Measurements from ENCODE around the gene SNPH.
A peak's percentile ranks its signal among the peaks of the same experiment; 100 is the strongest.

SNPH gene

DNA sequence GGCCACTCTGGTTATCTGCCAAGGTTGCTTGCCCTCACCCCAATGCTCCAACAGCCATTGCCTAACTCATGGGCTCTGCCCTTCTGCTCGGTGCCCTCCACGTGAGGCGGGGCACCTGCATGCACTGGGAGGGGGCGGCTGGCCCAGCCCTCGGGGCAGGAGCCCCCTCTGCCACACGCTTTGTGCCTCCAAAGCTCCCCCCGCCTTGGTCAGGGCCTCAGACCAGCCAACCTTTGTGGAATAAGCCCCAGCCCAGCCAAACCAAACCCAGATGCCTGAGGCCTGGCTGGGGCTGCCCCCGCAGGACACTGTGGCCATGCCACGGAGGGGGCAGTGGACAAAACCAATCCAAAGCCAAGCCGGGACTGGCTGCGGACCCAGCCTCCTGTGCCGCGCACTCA lies 41.5 kb downstream of the SNPH start:
- no peak for DNase-seq

DNA sequence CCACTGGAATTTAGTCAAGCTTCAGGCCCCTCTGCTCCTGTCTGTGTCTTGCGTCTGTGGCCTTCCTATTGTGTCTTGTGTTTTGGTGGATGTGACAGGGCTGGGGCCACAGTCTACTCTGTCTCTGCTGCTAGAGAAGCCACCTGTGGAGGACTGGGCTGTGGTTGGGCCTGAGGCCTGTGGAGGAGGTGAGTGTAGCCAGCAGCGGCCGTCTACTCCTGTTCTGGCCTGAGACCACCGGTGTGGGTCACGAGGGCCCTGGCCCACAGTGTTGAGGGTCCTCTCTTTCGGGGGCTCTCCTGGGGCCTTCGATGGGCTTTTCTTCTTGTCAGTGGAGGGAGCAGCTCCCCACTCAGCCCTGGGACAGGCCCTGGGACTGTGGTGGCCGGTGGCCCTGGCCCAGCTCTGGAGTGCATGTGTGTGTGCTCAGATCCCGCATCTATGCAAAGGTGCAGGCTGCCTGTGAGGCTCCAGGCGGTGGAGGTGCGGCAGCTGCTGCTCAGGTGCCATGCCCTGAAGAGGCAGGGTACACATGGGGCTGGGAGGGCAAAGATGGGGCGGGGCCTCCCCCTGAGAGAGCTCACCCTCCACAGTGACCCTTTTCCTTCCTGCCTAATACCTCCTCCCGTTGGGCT lies 42.1 kb downstream of the SNPH start:
- DNase-seq, result peak; percentile 26

DNA sequence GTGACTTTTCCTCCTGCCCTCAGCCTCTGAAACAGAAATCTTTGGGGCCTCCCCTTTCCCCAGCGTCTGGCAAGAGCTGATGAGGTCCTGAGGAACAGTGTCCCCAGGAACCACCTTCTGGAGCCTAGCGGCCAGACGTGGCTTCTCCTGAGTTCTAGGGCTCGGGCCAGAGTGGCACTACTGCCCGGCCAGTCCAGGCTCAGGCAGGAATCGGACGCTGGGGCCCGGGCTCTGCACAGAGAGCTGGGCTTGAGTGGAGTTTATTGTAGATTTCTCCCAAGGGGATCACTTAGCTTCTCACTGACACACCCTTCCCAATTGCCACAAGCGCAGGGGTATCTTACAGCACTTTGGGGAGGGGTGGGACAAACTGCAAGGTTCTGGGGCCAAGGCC lies 42.6 kb downstream of the SNPH start:
- no peak for DNase-seq

DNA sequence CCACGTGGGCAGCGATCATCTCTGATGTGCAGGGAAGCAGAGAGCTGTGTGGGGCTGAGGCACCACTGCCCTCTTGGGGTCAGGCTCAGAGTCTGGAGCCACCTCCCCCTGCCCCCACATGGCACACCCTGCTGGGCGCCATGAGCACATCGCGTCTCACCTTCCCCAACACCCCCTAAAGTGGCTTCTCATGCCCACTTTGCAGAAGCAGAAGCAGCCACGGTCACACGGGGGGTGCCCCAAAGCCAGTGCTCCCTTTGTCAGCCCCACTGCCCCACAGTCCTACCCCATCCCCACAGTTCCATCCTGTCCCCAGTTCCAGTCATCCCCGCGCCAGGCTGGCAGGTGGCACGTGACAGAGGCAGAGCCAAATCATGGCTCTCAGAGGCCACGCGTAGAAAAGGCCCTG lies 43.3 kb downstream of the SNPH start:
- DNase-seq, result no peak

DNA sequence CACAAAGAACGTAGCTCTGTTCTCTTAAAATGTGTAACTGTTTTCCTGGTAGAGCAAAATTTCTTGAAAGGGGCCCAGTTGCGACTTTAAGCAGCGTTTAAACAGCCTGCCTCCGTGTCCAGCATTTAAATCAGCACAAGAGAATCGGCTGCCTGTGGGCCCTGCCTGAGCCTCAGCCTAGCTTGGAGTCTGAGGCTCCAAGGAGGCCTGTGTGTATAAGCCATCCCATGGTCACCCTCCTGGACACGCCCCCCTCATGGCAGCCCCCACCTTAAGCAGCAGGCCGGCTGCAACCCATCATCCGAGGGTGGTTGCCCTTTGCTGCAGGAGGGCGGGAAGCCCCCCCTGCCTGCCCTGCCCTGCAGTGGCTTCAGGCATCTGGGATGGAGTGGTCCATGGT lies 44.0 kb downstream of the SNPH start:
- DNase-seq, result no peak

DNA sequence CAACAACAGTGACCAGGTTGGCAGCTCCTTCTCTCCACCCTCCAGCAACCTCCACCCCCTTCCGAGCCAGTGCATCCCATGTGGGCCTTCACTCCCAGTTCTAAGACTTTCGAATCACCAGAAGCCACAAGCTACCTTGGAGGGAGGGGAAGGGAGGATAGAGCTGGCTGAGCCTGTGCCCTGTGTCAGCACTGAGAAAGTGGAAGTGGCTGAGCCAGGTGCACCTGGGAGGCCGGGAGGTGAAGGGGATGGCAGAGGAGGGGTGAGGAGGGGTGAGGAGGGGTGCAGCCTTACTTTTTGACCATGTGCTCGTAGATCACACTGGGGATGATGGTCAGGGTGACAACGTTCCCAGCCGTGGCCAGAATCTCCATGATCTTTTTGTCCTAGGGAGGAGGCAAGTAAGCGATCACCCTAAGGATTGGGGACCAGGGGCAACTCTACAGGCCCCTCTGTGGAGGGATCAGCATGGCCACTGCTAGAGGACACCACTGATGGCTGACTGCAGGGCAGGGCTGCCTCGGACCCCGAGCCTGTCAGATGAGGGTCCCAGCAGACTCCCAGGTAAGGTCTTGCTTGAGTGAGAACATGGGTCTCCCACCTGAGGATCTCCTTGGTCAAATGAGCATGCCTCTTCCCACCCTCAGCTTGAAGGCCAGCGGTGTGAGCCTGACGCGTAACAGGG lies 44.6 kb downstream of the SNPH start:
- no peak for DNase-seq

DNA sequence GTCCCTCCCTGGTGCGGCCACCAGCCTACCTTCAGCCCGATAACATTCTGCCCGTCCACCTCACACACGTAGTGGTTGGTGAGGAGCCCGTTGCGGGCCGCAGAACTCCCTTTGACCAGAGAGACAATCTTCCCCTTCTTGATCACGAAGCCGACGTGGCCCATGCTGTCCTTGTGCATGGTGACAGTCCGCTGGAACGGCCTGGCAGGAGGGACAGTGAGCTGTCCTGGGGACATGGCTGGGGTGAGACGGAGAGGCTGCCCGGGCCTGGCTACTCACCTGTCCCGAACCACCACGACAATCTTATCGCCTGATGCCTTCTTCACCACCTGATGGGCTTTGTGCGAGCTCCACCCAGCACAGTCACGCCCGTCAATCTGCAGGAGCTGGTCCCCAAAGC lies 46.2 kb downstream of the SNPH start:
- DNase-seq, result no peak

DNA sequence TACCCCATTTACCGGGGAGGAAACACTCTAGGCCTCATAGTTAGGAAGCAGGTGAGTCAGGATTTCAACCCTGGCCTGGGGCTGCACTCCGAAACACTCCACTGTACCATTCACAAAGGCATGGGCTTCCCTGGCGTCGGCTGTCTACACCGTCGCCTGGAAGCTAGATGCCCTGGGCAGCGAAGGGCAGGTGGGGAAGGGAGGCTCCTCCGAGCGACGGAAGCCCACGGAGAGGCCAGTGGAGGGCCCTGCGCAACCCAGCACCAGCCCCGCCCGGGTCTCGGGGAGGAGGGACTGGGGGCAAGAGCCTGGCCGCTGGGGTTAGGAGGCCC lies 46.8 kb downstream of the SNPH start:
- DNase-seq, result no peak

DNA sequence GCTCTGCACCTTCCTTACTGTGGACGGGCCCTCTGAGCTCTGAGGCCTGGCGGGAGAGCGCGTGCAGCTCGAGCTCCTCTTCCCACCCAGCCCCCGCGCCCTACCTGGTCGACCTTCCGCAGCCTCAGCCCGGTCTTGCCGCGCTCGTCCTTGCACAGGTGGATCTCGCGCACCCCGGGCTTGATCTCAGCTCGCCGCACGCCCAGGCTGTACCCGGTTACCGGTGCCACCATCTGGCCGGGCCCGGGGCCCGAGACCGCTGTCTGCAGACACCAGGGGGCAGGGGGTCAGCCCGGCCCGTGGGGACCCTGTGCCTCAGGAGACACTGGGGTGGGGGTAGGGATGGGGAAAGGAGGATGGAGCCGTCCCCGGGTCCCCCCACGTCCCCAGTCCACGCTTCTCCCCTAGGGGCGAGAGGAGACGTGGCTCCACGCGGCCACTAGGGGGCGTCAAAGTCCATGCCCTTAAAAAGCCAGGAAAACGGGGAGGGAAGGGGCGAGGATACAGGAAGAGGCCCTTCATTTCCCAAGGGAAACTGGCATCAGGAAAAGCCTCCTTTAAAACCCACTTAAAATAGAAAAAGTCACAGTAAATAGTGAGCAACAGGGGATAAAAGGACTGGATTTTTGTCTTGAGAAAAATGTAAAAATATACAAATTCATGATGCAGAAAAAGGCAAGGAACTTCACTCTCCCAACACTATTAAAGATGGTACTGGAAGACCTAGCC lies 47.3 kb downstream of the SNPH start:
- peak; percentile 48 for DNase-seq

DNA sequence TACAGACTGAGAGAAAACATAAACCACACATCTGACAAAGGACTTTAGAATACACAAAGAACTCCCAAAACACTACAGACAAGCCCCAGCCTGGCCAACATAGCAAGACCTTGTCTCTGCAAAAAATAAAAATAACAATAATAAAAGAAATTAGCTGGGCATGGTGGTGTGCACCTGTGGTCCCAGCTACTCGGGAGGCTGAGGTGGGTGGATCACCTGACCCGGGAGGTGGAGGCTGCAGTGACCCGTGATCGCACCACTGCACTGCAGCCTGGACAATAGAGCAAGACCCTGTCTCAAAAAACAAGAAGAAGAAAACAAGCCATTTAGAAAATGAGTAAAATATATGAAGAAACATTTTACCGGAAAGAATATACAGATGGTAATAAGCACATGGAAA lies 49.7 kb downstream of the SNPH start:
- DNase-seq, result no peak

DNA sequence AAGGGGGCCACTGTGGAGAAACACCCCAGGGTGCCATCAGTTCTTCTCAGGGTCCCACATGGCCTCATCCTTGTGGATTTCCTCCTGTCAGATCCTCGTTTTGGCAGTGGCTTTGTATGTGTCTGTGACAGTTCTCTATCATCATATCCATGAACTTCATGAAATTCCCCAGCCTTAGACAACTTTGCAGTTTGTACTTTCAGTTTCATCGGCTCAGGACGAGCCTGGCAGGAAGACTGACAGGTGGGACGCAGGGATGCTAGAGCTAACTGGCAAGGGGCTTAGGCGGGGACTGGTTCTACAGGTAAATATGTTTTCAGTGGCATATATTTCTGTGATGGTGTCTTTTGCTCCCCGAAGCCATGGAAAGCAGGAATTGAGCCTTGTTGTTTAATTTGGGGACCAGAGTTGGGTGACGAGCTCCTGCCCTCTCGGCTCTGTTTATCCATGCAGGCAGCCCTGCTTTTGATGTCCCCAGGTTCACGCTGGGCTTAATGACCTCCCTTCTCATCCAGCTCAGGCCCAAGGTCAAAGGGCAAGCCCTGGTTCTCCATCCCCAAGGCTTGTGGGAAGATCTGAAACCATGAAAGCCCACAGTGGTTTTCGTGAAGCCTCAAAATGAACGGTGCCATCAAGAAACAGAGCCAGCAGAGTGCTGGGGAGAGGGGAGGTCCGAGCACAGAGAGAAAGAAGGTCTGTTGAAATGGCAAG lies 51.6 kb downstream of the SNPH start:
- DNase-seq, result no peak

DNA sequence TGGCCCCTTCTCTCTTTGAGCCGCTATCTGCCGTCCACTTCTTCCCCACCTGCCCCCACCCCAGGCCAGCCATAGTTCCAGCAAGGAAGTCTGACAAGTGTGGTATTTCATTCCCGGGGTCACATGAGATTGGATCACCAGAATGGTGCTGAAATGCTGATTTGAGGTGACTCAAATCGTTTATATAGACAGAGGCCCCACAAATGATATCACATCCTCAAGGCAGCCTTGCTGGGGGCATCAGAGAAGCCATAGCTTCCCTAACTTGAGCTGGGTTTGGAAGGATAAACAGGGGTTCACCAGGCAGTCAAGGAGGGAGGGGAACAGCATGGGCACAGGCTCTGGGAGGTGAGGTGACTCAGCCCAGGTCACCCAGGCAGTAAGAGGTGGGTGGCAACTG lies 53.0 kb downstream of the SNPH start:
- no peak for DNase-seq

DNA sequence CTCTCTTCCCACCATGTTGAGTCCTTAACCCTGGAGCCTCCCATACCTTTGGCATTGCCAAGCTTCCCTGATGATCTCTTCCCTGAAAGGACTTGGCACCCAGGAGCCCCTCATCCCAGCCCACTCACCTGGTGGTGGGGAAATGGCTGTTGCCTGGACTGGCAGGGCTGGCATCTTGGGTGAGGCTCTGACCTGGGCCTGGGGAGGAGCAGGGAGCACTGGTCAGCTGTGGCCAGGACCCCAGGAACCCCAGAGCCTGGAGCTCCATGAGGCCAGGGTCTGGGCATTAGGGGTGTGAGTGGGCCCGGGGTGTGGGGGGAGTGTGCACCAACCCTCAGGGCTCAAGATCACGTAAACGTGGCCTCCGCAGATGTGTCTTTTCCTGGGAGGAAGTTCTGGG lies 53.4 kb downstream of the SNPH start:
- DNase-seq, result no peak

DNA sequence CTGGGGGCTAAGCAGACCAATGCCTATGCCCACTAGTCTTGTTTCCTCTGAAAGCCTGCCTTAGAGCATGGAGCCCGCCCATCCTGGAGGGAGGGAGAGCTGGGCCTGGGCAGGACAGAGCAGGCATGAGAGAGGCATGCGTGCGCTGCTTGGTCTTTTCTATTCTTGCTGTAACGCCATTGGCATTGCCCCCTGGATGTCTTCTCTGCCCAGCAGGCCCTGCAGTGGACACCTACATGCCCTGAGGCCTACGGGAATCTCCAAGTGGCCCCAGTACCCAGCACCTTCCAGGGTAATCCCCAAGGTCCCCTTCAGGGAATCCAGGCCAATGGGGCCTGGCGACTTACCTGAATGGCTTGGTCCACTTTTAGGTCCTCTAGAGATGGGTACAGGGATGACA lies 53.9 kb downstream of the SNPH start:
- no peak for DNase-seq

DNA sequence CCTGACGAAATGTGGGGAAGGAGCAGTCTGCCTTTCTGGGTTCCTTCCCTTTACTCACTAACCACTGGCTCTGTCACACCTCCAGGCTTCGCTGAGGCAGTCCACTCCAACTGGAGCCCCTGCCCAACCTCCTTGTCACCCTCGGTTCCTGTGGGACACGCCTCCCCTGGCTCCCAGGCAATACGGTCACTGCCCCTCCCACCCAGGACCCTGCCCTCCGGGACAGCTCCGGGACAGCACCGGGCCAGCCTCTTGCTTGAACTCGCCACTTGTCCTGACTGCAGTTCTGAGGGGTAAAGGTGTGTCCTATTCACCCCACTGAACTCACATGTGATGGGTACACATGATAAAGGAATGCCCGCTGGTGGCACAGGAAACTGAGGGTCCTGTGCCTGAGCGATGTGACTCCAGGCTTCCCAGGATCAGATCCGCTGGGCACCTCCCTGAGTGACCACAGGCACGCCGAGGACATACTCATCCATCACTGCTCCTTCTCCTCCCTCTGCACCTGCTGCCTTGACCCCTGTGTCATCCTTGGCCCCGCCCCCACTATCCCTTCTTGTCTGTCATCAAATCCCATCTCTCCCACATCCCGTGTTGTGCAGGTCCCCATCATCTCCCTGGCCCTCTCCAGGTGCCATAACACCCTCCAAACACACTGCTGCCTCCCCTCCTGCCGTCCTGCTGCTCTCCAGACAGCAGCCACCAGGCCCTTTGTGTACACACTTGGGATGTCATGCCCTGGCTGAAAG lies 55.0 kb downstream of the SNPH start:
- no peak for DNase-seq

DNA sequence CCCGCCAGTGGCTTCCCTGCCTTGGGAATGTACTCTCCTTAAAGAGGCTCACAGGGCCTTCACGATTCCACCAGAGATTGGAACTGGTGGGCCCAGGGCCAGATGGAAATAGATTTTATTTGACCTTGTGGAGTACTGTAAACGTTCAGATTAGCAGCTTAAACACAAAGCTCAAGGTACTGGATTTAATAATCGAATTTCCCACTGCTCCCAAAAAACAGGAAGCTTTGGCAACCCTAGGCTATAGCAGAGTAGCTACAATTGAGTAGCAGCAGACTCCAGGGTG lies 55.5 kb downstream of the SNPH start:
- DNase-seq, result no peak

DNA sequence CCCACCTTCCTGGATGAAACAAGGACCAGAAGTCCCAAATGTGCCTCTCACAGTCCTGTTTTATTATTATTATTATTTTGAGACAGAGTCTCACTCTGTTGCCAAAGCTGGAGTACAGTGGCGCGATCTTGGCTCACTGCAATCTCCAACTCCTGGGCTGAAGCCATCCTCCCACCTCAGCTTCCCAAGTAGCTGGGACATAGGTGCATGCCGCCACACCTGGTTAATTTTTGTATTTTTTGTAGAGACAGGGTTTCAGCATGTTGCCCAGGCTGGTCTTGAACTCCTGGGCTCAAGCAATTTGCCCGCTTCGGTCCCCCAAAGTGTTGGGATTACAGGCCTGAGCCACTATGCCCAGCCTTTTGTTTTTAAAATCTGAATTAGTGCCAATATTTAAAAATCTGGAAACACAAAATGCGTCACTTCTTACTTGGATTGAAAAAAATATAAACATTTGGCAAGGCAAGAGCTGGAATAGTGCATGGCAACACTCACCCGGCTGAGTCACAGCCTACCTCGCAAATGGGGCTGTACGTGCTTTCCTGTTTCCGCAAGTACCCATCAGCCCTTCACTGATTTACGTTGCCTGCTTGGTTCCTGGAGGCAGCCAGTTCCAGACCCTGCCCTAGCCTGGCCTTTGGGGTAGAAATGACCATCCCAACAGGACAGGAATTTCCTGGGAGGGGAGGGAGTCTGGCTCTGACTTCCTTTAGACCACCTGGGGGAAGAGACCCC lies 56.6 kb downstream of the SNPH start:
- DNase-seq, result no peak

DNA sequence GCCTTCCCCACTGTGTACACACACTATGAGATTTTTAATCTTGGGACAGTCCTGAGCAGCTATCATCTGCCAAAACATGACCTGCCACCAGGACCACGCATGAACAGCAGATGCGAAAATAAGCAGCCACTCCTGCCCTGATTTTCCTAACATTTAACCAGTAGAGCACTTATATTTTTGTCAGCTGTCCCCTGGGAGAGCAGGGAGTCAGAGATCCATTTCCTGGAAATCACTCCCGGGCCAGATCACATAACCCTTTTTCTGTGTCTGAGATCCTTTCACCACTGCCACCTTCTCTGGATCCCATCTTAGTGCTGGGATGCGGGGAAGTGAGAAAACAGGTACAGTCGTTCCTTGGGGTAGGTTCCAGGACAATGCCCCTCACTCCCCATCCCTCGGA lies 57.2 kb downstream of the SNPH start:
- DNase-seq, result no peak

DNA sequence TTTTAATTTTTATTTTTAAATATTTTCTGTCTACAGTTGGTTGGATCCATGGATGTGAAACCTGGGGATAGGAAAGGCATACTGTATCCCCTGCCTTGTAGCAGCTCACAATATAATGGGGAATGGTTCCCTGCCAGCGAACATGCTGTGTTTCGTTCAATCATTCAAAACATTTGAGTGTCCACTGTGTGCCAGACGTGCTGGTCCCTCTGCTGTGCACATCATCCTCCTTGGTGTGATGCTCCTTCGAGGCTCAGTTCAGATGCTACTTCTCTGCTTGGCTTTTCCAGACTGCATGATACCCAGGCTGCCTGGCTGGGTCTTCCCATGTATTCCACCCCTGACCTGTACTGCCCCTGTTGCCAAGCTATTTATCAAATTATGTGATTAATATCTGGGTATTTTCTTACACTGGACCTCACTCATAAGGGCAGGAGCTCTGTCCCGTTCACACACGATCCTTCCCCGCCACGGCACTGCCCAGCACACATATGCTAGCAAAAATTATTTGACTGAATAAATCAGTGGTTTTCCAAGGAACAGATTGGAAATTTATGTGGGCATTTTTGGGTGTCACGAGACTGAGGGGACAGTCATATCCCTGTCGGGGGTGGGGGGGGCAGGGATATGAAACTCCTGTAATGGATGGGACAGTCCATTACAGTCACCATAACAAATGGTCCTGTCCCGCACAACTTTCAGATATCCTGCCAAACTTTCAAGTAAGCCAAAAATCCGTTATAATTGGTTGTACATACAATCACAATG lies 57.9 kb downstream of the SNPH start:
- DNase-seq, result no peak

DNA sequence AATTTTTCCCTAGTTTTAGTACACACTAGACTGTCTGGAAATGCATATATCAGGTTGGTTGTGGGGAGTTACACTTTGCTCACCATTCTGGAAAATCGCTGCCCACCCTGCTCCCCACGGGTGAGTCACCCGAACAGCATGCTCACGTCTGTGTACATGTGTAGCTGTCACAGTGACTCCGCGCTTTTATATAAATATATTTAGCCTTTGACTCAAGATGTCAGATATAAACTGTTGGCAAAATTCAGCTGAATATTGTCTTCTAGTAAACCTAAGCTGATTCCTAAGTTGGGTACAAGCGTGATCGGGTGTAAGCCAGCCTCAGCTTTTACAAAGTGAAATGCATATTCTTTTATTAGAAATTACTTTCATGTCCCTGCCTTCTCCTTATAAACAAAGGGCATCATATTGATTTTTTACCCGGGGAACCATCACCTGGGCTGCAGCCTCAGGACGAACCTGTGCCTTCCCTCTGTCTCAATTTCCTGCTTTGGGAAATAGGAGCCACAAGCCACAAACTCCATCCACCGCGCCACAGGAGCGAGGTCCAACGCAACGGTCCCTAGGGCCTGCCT lies 58.6 kb downstream of the SNPH start:
- no peak for DNase-seq
